Caco-2 (cell line): ENCODE results near the gene BABAM2. TPM values are rescaled to one million over a fixed set of nuclear protein-coding genes. Genes with fewer than 3 reads are reported as not detected.

Experiments used
- BruUV-seq: library from RNA; stranded (reverse); fragments of 400-500 nt; replicated peaks from 2 replicates; lab custom pipeline; 2021; lab: Mats Ljungman, UMichigan
- CTCF ChIA-PET: fragments of 300-600 bp; sonication (Branson Sonifier 250); formaldehyde crosslinking; loops from one replicate; lab custom pipeline; 2022; ENCODE audit warnings: antibody characterized with exemption; lab: Charles Lee
- POLR2A ChIA-PET: fragments of 300-600 bp; sonication (Branson Sonifier 250); formaldehyde crosslinking; loops from one replicate; lab custom pipeline; 2022; ENCODE audit warnings: antibody characterized with exemption; lab: Charles Lee
- DNase-seq, 2 experiments: peaks; one replicate each; pipeline versions ENCODE4 v3.0.0 to v3.0.0-alpha.2; 2020 to 2022
- H3K27me3 ChIP-seq: replicated peaks from 2 replicates; pipeline ENCODE4 v1.6.0; 2011; ENCODE audit warnings: low read length; ENCODE audit not compliant: control insufficient read depth, insufficient read depth
- H3K36me3 ChIP-seq: 2 replicates; pipeline ENCODE4 v1.5.1; 2011; ENCODE audit warnings: low read length; ENCODE audit not compliant: control insufficient read depth, insufficient read depth
- H3K4me1 ChIP-seq: fragments of 250-450 bp; sonication (Bioruptor Pico); 2 replicates; pipeline ENCODE4 v1.5.1; 2020; ENCODE audit warnings: mild to moderate bottlenecking
- H3K4me3 ChIP-seq: 2 replicates; pipeline ENCODE4 v1.5.1; 2011; ENCODE audit warnings: low read depth, mild to moderate bottlenecking, control low read depth, low read length
- H3K9me3 ChIP-seq: fragments of 250-450 bp; sonication (Bioruptor Pico); 2 replicates; pipeline ENCODE4 v1.5.1; 2020; ENCODE audit warnings: mild to moderate bottlenecking, moderate library complexity
- H3K27ac Mint-ChIP-seq: one replicate; pipeline ENCODE4 v1.8.0; 2022; ENCODE audit warnings: mixed read lengths; ENCODE audit not compliant: unreplicated experiment
- H3K27me3 Mint-ChIP-seq: one replicate; pipeline ENCODE4 v1.8.0; 2022; ENCODE audit warnings: mixed read lengths; ENCODE audit not compliant: insufficient read depth, unreplicated experiment
- H3K36me3 Mint-ChIP-seq: one replicate; pipeline ENCODE4 v1.8.0; 2022; ENCODE audit warnings: mild to moderate bottlenecking, mixed read lengths; ENCODE audit not compliant: insufficient read depth, unreplicated experiment
- H3K4me1 Mint-ChIP-seq: one replicate; pipeline ENCODE4 v1.8.0; 2022; ENCODE audit warnings: low read depth, mixed read lengths; ENCODE audit not compliant: unreplicated experiment
- H3K4me3 Mint-ChIP-seq: one replicate; pipeline ENCODE4 v1.8.0; 2022; ENCODE audit warnings: mild to moderate bottlenecking, moderate library complexity, mixed read lengths; ENCODE audit not compliant: unreplicated experiment
- H3K9me3 Mint-ChIP-seq: one replicate; pipeline ENCODE4 v1.8.0; 2022; ENCODE audit warnings: mixed read lengths; ENCODE audit not compliant: unreplicated experiment
- intact Hi-C: fragments of 100-400 bp; cut with micrococcal nuclease; formaldehyde crosslinking; loops from one replicate; pipeline ENCODE4 v1.10.0; 2022; ENCODE audit not compliant: unreplicated experiment
- total RNA-seq: library from RNA; stranded (reverse); gene quantifications from 2 replicates; pipeline ENCODE4 v1.2.3, GENCODE V29; 2022
- TF ChIP-seq, protein P1 (sequence below), 2 experiments: fragments of 200-600 bp in 1 of 2; IDR thresholded peaks; 1 replicate in 1 of 2; 2 replicates in 1 of 2; pipeline versions ENCODE4 v1.5.1 to v1.8.0; 2011 to 2022; ENCODE audit warnings: antibody characterized with exemption in 1 of 2, control low read depth in 1 of 2, inconsistent platforms in 1 of 2, low read depth in 1 of 2, low read length in 1 of 2, mild to moderate bottlenecking in 1 of 2, moderate library complexity in 1 of 2; ENCODE audit not compliant: insufficient read depth in 1 of 2, severe bottlenecking in 1 of 2, unreplicated experiment in 1 of 2

BABAM2 gene
- total RNA-seq, 1 experiment from 2014 or later, result 57.3 TPM

DNA sequence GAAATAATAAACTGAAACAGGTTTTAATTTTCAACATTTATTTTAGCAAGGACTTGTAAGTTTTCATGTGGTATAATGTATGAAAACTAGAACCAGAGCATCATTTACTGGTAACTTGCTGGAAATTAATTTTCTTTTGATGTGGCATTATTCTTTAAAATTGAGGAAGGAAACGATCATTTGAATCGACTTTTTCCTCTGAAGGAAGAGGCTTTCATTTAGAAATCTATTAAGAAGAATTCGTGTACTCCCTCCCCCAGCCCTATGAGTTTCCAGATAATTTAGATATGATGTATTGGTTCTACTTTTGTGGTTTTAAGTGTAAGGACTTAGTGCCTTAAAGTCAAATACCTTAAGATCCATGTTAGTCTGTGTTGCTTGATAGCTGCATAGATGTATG, 2.5 kb downstream of the BABAM2 start:
- Mint-ChIP-seq H3K27ac (no peak overlapping the region), H3K4me1 (no peaks in the 10 kb centered on the region), H3K9me3 (no peaks in the 10 kb centered on the region), H3K27me3 (no peaks in the 10 kb centered on the region), H3K4me3 (no peak overlapping the region), H3K36me3 (peaks cover 29% of the 10 kb centered on the region)
- Histone ChIP-seq H3K9me3 (no peaks in the 10 kb centered on the region), H3K36me3 (no peaks in the 10 kb centered on the region), H3K27me3 (no peaks in the 10 kb centered on the region), H3K4me3 (no peak overlapping the region), H3K4me1 (no peaks in the 10 kb centered on the region)
- TF ChIP-seq, protein P1, sequence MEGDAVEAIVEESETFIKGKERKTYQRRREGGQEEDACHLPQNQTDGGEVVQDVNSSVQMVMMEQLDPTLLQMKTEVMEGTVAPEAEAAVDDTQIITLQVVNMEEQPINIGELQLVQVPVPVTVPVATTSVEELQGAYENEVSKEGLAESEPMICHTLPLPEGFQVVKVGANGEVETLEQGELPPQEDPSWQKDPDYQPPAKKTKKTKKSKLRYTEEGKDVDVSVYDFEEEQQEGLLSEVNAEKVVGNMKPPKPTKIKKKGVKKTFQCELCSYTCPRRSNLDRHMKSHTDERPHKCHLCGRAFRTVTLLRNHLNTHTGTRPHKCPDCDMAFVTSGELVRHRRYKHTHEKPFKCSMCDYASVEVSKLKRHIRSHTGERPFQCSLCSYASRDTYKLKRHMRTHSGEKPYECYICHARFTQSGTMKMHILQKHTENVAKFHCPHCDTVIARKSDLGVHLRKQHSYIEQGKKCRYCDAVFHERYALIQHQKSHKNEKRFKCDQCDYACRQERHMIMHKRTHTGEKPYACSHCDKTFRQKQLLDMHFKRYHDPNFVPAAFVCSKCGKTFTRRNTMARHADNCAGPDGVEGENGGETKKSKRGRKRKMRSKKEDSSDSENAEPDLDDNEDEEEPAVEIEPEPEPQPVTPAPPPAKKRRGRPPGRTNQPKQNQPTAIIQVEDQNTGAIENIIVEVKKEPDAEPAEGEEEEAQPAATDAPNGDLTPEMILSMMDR (IDR thresholded peaks at IDR 0.05; ENCODE audit: insufficient read depth in 1 of 2, low read depth in 1 of 2, low read length in 1 of 2, severe bottlenecking in 1 of 2, unreplicated experiment in 1 of 2), result no peak
- ChIA-PET CTCF (no interaction called here), POLR2A (no interaction called here)
- DNase-seq, result no peak
- no TSS peak for BruUV-seq
- intact Hi-C loops, result no loop called here

- intact Hi-C loops, result no loop called here
- no peak overlapping the region for H3K27ac Mint-ChIP-seq
- TF ChIP-seq, protein P1 (IDR thresholded peaks at IDR 0.05; ENCODE audit: insufficient read depth in 1 of 2, low read depth in 1 of 2, low read length in 1 of 2, severe bottlenecking in 1 of 2, unreplicated experiment in 1 of 2), result no peak
- POLR2A ChIA-PET, result interaction anchor here (0.7 kb wide), 1 partner anchor 12 kb away, joined by 3 read pairs; no protein-coding TSS in a partner anchor
- no peaks in the 10 kb centered on the region for H3K36me3 ChIP-seq
- no peak overlapping the region for H3K4me3 Mint-ChIP-seq
- H3K27me3 ChIP-seq, result no peaks in the 10 kb centered on the region
- no peaks in the 10 kb centered on the region for H3K27me3 Mint-ChIP-seq
- no TSS peak for BruUV-seq
- CTCF ChIA-PET, result no interaction called here
- no peaks in the 10 kb centered on the region for H3K4me1 ChIP-seq
- no peaks in the 10 kb centered on the region for H3K9me3 ChIP-seq
- no peaks in the 10 kb centered on the region for H3K4me1 Mint-ChIP-seq
- no peaks in the 10 kb centered on the region for H3K9me3 Mint-ChIP-seq
- no peak for DNase-seq
- H3K36me3 Mint-ChIP-seq, result peaks cover 10% of the 10 kb centered on the region
- H3K4me3 ChIP-seq, result no peak overlapping the region
Observed at GRCh38 chr2:27897717-27898116, 7.2 kb downstream of the BABAM2 start.

GRCh38 chr2:27901234-27901633, 10.7 kb downstream of the BABAM2 start:
- POLR2A ChIA-PET, result no interaction called here
- H3K36me3 ChIP-seq, result no peaks in the 10 kb centered on the region
- no peak for DNase-seq
- no peaks in the 10 kb centered on the region for H3K9me3 Mint-ChIP-seq
- intact Hi-C loops, result no loop called here
- H3K4me3 ChIP-seq, result no peak overlapping the region
- H3K27me3 ChIP-seq, result no peaks in the 10 kb centered on the region
- CTCF ChIA-PET, result no interaction called here
- no peaks in the 10 kb centered on the region for H3K27me3 Mint-ChIP-seq
- H3K4me3 Mint-ChIP-seq, result no peak overlapping the region
- H3K36me3 Mint-ChIP-seq, result peaks cover 6% of the 10 kb centered on the region
- H3K9me3 ChIP-seq, result no peaks in the 10 kb centered on the region
- no peaks in the 10 kb centered on the region for H3K4me1 ChIP-seq
- no peak overlapping the region for H3K27ac Mint-ChIP-seq
- no TSS peak for BruUV-seq
- no peaks in the 10 kb centered on the region for H3K4me1 Mint-ChIP-seq
- TF ChIP-seq, protein P1 (IDR thresholded peaks at IDR 0.05; ENCODE audit: insufficient read depth in 1 of 2, low read depth in 1 of 2, low read length in 1 of 2, severe bottlenecking in 1 of 2, unreplicated experiment in 1 of 2), result no peak
